NT2/D1 (cell line): ENCODE results near the gene KDM6B.
"Not testable (repeated sequence)": the region's sequence is repeated elsewhere in the genome, so short reads cannot be mapped to it uniquely, and the experiment has no call there.

ENCODE experiments used
- DNase-seq: peaks from one replicate; pipeline ENCODE4 v3.0.0-alpha.2; 2011; ENCODE audit warnings: low read depth, low spot score
- H3K27me3 ChIP-seq: 2 replicates; pipeline ENCODE4 v1.6.0; 2011; ENCODE audit warnings: mild to moderate bottlenecking; ENCODE audit not compliant: insufficient read length, insufficient read depth
- H3K36me3 ChIP-seq: 2 replicates; pipeline ENCODE4 v1.6.1; 2011; ENCODE audit warnings: mild to moderate bottlenecking, low read length, mixed read lengths; ENCODE audit not compliant: insufficient read depth, insufficient read length
- H3K4me1 ChIP-seq: 2 replicates; pipeline ENCODE4 v1.5.1; 2011; ENCODE audit not compliant: insufficient read depth, insufficient read length
- H3K4me3 ChIP-seq: 2 replicates; pipeline ENCODE4 v1.5.1; 2011; ENCODE audit warnings: low read depth; ENCODE audit not compliant: insufficient read length
- H3K9ac ChIP-seq: 2 replicates; pipeline ENCODE4 v1.6.0; 2011; ENCODE audit warnings: low read depth; ENCODE audit not compliant: insufficient read length
- H3K9me3 ChIP-seq: 2 replicates; pipeline ENCODE4 v1.5.1; 2011; ENCODE audit warnings: mild to moderate bottlenecking, low read length; ENCODE audit not compliant: insufficient read depth
- SUZ12 ChIP-seq: IDR thresholded peaks from 2 replicates; pipeline ENCODE4 v1.6.1; 2011; ENCODE audit not compliant: insufficient read length, insufficient read depth; ENCODE audit errors: extremely low read depth
- YY1 ChIP-seq: IDR thresholded peaks from 2 replicates; pipeline ENCODE4 v1.6.1; 2011; ENCODE audit not compliant: insufficient read length, insufficient read depth
- ZNF274 ChIP-seq: IDR thresholded peaks from 2 replicates; pipeline ENCODE4 v1.6.1; 2011; ENCODE audit warnings: mild to moderate bottlenecking, low read depth, low read length

KDM6B gene

DNA sequence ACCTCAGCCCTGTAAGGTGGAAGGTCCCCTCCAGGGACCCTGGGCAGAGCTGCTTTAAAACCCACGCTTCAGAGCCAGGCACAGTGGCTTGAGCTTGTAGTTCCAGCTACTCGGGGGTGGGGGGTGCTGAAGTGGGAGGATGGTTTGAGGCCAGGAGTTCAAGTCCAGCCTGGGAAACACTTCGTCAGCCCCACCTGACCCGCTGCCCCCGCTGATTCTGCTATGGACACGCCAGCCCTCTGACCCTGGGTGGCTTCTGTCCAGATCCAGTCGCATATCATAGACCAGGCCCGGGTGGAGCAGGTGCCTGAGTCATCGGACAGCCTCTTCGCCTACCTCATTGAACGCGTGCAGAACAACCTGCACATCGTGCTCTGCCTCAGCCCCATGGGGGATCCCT lies 35.2 kb upstream of the KDM6B start:
- H3K9me3 ChIP-seq = no peaks in the 10 kb centered on the region
- H3K4me1 ChIP-seq = no peaks in the 10 kb centered on the region

DNA sequence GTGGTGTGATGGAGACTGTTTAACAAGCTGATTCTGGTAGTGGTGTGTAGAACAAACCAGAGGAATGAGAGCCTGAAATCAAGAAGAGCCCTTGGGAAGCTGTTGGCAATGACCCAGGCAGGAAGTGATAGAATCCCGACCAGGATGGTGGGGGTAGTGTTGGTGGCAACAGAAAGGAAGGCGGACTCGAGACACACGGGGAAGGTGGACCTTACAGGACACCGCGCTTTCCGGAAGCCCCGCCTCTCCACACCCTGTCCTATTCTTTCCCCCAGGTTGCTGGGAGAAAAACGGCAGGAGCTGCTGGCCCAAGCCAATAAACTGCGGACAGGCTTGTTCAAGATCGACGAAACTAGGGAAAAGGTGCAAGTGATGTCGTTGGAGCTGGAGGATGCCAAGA lies 30.0 kb upstream of the KDM6B start:
- no peaks in the 10 kb centered on the region for H3K9me3 ChIP-seq
- no peak for DNase-seq
- no peak overlapping the region for H3K9ac ChIP-seq
- H3K4me3 ChIP-seq = no peak overlapping the region
- H3K27me3 ChIP-seq = no peaks in the 10 kb centered on the region
- TF ChIP-seq ZNF274 (no peak), SUZ12 (no peak), YY1 (no peak)
- H3K4me1 ChIP-seq = no peaks in the 10 kb centered on the region
- H3K36me3 ChIP-seq = no peaks in the 10 kb centered on the region

More for the DNA sequence above, 35.2 kb upstream of the KDM6B start:
- H3K36me3 ChIP-seq = no peaks in the 10 kb centered on the region
- no peaks in the 10 kb centered on the region for H3K27me3 ChIP-seq
- DNase-seq = no peak
- TF ChIP-seq YY1 (no peak), SUZ12 (no peak), ZNF274 (no peak)
- no peak overlapping the region for H3K9ac ChIP-seq
- H3K4me3 ChIP-seq = no peak overlapping the region

DNA sequence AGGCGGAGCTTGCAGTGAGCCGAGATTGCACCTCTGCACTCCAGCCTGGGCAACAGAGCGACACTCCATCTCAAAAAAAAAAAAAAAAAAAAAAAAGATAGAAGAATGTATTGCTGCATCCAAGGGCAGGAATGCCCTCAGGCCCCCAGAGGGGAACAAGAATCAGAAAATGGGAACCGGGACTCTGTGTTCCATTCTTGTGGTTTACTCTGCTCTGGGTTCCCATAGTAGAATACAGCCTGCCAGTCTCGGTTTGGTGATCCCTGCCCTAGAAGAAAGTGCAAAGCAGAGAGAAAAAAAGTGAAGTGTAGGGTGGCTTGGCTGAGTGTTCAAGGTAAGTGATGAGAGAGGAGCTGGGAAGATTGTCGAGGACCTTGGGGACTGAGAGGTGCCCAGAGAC lies 27.4 kb upstream of the KDM6B start:
- TF ChIP-seq YY1 = no peak
- no peak for TF ChIP-seq SUZ12
- TF ChIP-seq ZNF274 = no peak
- H3K27me3 ChIP-seq = no peaks in the 10 kb centered on the region
- H3K9me3 ChIP-seq = no peaks in the 10 kb centered on the region
- H3K4me3 ChIP-seq = no peak overlapping the region
- no peak overlapping the region for H3K9ac ChIP-seq
- H3K4me1 ChIP-seq = peaks cover 2% of the 10 kb centered on the region
- no peaks in the 10 kb centered on the region for H3K36me3 ChIP-seq
- DNase-seq = no peak

DNA sequence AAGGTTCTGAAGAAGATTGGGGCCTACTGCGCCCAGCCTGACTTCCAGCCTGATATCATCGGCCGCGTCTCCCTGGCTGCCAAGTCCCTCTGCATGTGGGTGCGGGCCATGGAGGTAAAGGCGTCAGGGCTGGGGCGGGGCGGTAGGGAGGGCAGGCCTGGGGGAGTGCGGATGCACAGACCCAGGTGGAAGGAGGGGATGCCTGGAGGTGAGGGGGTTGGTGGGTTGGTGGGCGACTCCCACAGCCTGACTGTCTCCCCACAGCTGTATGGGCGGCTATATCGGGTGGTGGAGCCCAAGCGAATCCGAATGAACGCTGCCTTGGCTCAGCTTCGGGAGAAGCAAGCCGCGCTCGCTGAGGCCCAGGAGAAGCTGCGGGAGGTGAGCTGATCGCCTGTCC lies 26.8 kb upstream of the KDM6B start:
- H3K4me3 ChIP-seq = no peak overlapping the region
- H3K9me3 ChIP-seq = no peaks in the 10 kb centered on the region
- no peaks in the 10 kb centered on the region for H3K27me3 ChIP-seq
- DNase-seq = no peak
- H3K4me1 ChIP-seq = peaks cover 2% of the 10 kb centered on the region
- H3K36me3 ChIP-seq = no peaks in the 10 kb centered on the region
- TF ChIP-seq YY1 = no peak
- TF ChIP-seq ZNF274 = no peak
- TF ChIP-seq SUZ12 = no peak
- no peak overlapping the region for H3K9ac ChIP-seq

DNA sequence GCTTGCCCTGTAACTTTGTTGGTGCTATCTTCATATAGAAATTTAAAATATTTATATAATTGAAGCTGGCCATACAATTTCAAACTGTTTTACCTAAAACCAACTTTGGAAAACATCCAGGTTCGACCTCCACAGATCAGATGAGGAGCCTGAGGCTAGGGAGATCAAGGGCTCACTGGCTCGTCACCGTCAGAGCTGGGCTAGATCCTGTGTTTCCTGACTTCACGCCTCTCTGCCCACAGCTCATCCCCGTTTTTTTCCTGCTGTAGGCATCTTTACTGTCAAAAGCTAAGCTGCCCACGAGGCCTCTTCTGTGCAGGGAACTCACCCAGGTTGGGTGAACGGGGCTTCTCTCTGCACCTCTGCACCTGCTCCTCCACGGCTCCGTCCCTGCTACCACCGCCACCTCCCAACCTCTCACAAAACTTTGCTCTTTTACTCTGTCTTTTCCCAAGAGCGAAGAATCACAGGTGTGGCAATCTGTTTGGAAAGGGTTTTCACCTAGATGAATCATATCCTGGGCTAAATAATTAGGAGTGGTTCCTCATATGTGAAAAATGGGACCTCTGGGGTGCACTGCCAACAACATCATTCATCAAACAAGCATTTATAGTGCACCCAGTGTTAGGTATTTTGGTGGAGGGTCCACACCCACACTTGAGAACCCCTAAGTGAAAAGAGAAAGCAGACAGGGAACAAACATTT lies 24.8 kb upstream of the KDM6B start:
- Histone ChIP-seq H3K9ac (no peak overlapping the region), H3K9me3 (no peaks in the 10 kb centered on the region), H3K4me1 (peaks cover 2% of the 10 kb centered on the region), H3K36me3 (no peaks in the 10 kb centered on the region), H3K4me3 (no peak overlapping the region), H3K27me3 (no peaks in the 10 kb centered on the region)
- DNase-seq = no peak
- TF ChIP-seq ZNF274 = no peak

DNA sequence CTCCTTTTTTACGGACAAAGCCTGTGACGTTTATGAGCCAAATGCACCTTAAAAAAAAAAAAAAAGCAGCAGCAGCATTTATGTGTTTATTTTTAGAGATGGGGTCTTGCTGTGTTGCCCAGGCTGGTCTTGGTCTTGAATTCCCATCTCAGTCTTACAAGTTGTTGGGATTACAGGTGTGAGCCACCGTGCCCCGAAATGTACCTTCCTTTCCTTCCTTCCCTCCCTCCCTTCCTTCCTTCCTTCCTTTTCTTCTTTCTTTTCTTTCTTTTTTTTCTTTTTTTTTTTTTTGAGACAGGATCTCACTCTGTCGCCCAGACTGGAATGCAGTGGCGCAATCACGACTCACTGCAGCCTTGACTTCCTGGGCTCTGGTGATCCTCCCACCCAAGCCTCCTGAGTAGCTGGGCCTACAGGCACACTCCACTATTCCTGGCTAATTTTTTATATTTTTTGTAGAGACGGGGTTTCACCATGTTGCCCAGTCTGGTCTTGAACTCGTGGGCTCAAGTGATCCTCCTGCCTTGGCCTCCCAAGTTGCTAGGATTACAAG lies 24.1 kb upstream of the KDM6B start:
- not testable (repeated sequence) for H3K9me3 ChIP-seq, H3K4me3 ChIP-seq, H3K9ac ChIP-seq, H3K4me1 ChIP-seq, H3K36me3 ChIP-seq, DNase-seq, H3K27me3 ChIP-seq

DNA sequence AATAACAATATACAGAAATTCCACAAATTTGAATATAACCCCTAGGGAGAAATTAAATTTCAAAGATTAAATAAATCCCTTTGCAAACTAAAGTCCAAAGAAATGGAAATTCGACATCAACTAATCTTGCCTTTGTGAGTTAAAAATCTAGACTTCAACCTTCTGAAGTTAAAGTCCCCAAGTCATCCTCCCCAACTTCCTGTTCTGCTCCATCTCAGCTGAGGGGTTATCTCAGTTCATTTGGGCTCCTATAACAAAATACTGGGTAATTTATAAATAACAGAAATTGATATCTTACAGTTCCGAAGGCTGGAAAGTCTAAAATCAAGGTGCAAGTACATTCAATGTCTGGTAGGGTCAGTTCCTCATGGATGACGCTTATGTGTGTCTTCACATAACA lies 22.8 kb upstream of the KDM6B start:
- H3K4me1 ChIP-seq = peaks cover 2% of the 10 kb centered on the region
- H3K9ac ChIP-seq = no peak overlapping the region
- no peaks in the 10 kb centered on the region for H3K36me3 ChIP-seq
- H3K27me3 ChIP-seq = no peaks in the 10 kb centered on the region
- TF ChIP-seq YY1 (no peak), ZNF274 (no peak), SUZ12 (no peak)
- no peaks in the 10 kb centered on the region for H3K9me3 ChIP-seq
- no peak overlapping the region for H3K4me3 ChIP-seq
- DNase-seq = no peak

DNA sequence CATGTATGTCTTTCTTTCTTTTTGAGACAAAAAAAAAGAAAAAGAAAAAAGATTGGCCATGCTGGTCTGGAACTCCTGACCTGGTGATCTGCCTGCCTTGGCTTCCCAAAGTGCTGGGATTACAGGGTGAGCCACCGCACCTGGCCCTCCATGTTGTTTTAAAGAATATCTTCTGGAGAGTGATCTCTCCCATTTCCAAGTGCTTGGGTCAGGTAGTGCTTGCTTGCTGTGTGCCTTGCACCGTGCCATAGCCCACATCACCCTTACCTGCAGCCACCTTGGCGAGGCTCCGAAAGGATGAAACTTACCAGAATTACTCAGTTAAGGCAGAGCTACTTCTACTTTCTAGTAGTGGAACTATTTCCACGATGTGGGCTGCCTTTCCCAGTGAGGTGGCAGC lies 19.0 kb upstream of the KDM6B start:
- Histone ChIP-seq H3K9me3 (no peaks in the 10 kb centered on the region), H3K4me1 (no peaks in the 10 kb centered on the region), H3K36me3 (no peaks in the 10 kb centered on the region), H3K4me3 (no peak overlapping the region), H3K27me3 (no peaks in the 10 kb centered on the region), H3K9ac (no peak overlapping the region)
- no peak for DNase-seq
- TF ChIP-seq ZNF274 (no peak), SUZ12 (no peak), YY1 (no peak)
